WTC11 (cell line): ENCODE data around the gene IRX5. TPM values are rescaled to one million over a fixed set of nuclear protein-coding genes. Genes with fewer than 3 reads are reported as not detected.

Source experiments
- ARID4B ChIP-seq: sonication (generic); formaldehyde crosslinking; IDR thresholded peaks from 2 replicates; pipeline ENCODE4 v1.8.0; 2023; ENCODE audit warnings: missing genetic modification reagents, mild to moderate bottlenecking, borderline replicate concordance
- total RNA-seq: library from RNA; stranded (reverse); gene quantifications from 3 replicates; pipeline ENCODE4 v1.2.3, GENCODE V29; 2021

IRX5 gene
- total RNA-seq, 1 experiment from 2014 or later: 0.35 TPM

- no peak for TF ChIP-seq ARID4B
Measured at GRCh38 chr16:54980821-54981220, 50.2 kb downstream of the IRX5 start (continued).
